Karpas-422 (cell line): ENCODE measurements around the gene RELT. TPM values are rescaled to one million over a fixed set of nuclear protein-coding genes. Genes with fewer than 3 reads are reported as not detected.

ENCODE experiments used
- DNase-seq: peaks from one replicate; pipeline ENCODE4 v3.0.0-alpha.2; 2015
- H2AFZ ChIP-seq: fragments of 200-600 bp; sonication (generic); 2 replicates; pipeline ENCODE4 v1.6.1; 2014; ENCODE audit warnings: antibody characterized with exemption, low read length, mixed read lengths
- H3K27ac ChIP-seq: fragments of 200-600 bp; sonication (generic); 2 replicates; pipeline ENCODE4 v1.5.1; 2014; ENCODE audit warnings: mild to moderate bottlenecking, low read length, moderate library complexity
- H3K27me3 ChIP-seq: fragments of 200-600 bp; sonication (generic); 2 replicates; pipeline ENCODE4 v1.6.1; 2014; ENCODE audit warnings: low read length, mixed read lengths
- H3K36me3 ChIP-seq: fragments of 200-600 bp; sonication (generic); 2 replicates; pipeline ENCODE4 v1.6.1; 2014; ENCODE audit warnings: low read length, mixed read lengths; ENCODE audit not compliant: insufficient read depth
- H3K4me1 ChIP-seq: fragments of 200-600 bp; sonication (generic); 2 replicates; pipeline ENCODE4 v1.6.1; 2014; ENCODE audit warnings: mild to moderate bottlenecking, low read length, mixed read lengths
- H3K4me2 ChIP-seq: fragments of 200-600 bp; sonication (generic); 2 replicates; pipeline ENCODE4 v1.6.1; 2014; ENCODE audit warnings: low read length, low read depth, mild to moderate bottlenecking; ENCODE audit not compliant: poor library complexity, severe bottlenecking
- H3K4me3 ChIP-seq: fragments of 200-600 bp; sonication (generic); 2 replicates; pipeline ENCODE4 v1.5.1; 2014; ENCODE audit warnings: mild to moderate bottlenecking, antibody characterized with exemption, low read length, mixed read lengths
- H3K79me2 ChIP-seq: fragments of 200-600 bp; sonication (generic); 2 replicates; pipeline ENCODE4 v1.6.1; 2014; ENCODE audit warnings: mild to moderate bottlenecking, low read length, mixed read lengths
- H3K9ac ChIP-seq: fragments of 200-600 bp; sonication (generic); 2 replicates; pipeline ENCODE4 v1.6.0; 2014; ENCODE audit warnings: low read length
- H3K9me2 ChIP-seq: fragments of 200-600 bp; sonication (generic), shearing (Covaris generic); replicated peaks from 2 replicates; pipeline ENCODE4 v1.6.0; 2014; ENCODE audit warnings: mild to moderate bottlenecking, low read length, moderate library complexity; ENCODE audit not compliant: insufficient read depth
- H3K9me3 ChIP-seq: fragments of 300-700, 200-600 bp; sonication (generic); 2 replicates; pipeline ENCODE4 v1.6.1; 2014; ENCODE audit warnings: low read length, mixed read lengths
- H4K20me1 ChIP-seq: fragments of 200-600 bp; sonication (generic); 2 replicates; pipeline ENCODE4 v1.6.1; 2014; ENCODE audit warnings: mild to moderate bottlenecking, antibody characterized with exemption, low read length, low read depth; ENCODE audit not compliant: insufficient read depth
- total RNA-seq: library from RNA; depleted of rRNA; stranded (reverse); fragments of >200 nt; shearing (Covaris generic); gene quantifications from 2 replicates; pipeline ENCODE4 v1.2.3, GENCODE V29; 2014; ENCODE audit warnings: low replicate concordance

Gene RELT
- total RNA-seq, 1 experiment from 2014 or later, result 21.7 TPM

DNA sequence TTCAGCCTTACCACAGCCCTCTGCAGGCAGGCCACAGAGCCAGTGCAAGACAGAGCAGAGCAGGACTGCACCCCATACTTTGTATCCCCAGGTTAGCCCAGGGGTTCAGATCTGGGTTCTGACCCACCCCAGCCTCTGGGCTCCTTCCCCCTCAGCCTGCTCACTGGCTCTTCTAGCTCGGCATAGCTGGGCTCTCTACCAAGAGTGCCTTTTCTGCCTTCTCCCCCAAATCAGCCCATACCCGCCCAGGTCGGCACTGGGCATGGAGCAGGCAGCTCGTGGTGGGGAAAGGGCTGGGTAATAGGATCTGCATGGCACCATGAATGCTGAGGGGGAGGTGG, 8.3 kb downstream of the RELT start:
- peak overlapping the region; percentile 97 for H3K4me3 ChIP-seq
- H3K79me2 ChIP-seq, result peaks cover 96% of the 10 kb centered on the region
- peak overlapping the region; percentile 72 for H3K4me2 ChIP-seq
- H3K27ac ChIP-seq, result peak overlapping the region; percentile 97
- H3K27me3 ChIP-seq, result no peaks in the 10 kb centered on the region
- H3K9me2 ChIP-seq, result no peaks in the 10 kb centered on the region
- no peaks in the 10 kb centered on the region for H3K9me3 ChIP-seq
- peak overlapping the region; percentile 98 for H3K9ac ChIP-seq
- H3K4me1 ChIP-seq, result peaks cover 100% of the 10 kb centered on the region
- no peaks in the 10 kb centered on the region for H3K36me3 ChIP-seq
- H2AFZ ChIP-seq, result no peak overlapping the region
- DNase-seq, result peak; percentile 66
- peaks cover 22% of the 10 kb centered on the region; the same call in 1 of the 2 replicates for H4K20me1 ChIP-seq

DNA sequence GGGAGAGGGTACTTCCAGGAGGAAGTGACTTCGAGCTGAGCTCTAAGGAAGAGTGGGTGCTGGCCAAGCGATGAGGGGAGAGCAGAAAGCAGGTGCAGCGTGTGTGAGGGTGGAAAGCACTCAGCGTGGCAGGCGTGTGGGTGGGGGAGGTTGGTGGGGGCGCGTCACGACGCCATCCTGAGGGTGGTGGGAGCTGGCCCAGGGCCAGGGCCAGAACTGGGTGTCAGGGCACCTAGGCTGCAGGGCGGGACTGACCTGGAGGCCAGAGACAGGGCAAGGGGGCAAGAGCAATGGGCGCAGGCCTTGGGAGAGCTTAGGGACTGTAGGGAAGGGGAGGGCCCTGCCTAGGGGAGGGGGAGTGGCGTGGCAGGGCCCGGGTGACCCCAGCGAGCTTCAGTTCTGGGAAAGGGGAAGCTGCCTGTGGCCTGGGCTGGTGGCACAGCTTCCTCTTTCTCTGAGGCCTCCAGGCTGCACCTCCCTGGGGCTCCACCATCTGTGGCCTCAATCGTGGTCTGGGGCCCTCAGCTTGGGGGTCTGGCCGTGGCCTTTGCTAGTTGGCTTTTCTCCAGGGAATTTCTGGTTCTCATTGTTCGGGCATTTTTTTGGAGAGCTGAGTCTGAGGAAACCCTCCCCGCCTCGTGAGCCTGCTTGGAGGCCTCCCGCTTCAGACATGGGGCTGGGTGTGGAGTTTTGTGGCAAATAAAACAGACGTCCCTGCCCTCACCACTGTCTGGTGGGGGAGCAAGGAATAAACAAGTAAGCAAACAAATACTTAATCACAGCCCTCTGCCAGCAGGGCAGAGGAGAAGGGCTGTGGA, 8.9 kb downstream of the RELT start:
- H3K36me3 ChIP-seq, result no peaks in the 10 kb centered on the region
- peak overlapping the region; percentile 98 for H3K9ac ChIP-seq
- peaks cover 96% of the 10 kb centered on the region for H3K79me2 ChIP-seq
- H3K27me3 ChIP-seq, result no peaks in the 10 kb centered on the region
- H3K9me3 ChIP-seq, result no peaks in the 10 kb centered on the region
- peak overlapping the region; percentile 72 for H3K4me2 ChIP-seq
- H3K4me3 ChIP-seq, result peak overlapping the region; percentile 97
- no peak overlapping the region for H2AFZ ChIP-seq
- peak overlapping the region; percentile 97 for H3K27ac ChIP-seq
- H4K20me1 ChIP-seq, result peaks cover 21% of the 10 kb centered on the region; the same call in 1 of the 2 replicates
- peak; percentile 95 for DNase-seq
- H3K9me2 ChIP-seq, result no peaks in the 10 kb centered on the region
- peaks cover 100% of the 10 kb centered on the region for H3K4me1 ChIP-seq

DNA sequence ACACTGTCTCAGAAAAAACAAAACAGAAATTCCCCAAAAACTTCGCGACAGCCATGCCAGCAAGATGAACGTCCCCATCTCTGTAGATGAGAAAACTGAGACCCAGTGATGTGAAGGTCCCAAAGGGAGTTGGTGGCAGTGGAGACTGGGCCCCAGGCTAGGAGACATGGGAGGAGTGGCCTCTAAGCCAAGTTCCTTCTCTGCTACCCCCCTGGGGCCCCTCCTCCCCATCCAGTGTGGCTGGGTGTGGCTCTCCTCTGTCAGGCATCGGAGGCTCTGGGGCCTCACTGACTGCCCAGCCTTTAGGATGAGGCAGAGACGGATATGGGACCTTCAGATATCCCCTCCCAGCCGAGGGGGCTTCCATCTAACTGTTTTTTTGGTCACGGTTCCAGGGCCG, 9.8 kb downstream of the RELT start:
- Histone ChIP-seq H3K4me3 (peak overlapping the region; percentile 97), H3K4me2 (peak overlapping the region; percentile 72), H3K9me3 (no peaks in the 10 kb centered on the region), H3K27ac (peak overlapping the region; percentile 97), H3K4me1 (peaks cover 100% of the 10 kb centered on the region), H3K9ac (peak overlapping the region; percentile 98), H3K79me2 (peaks cover 96% of the 10 kb centered on the region), H2AFZ (no peak overlapping the region), H3K36me3 (no peaks in the 10 kb centered on the region), H3K9me2 (no peaks in the 10 kb centered on the region), H3K27me3 (no peaks in the 10 kb centered on the region), H4K20me1 (peaks cover 19% of the 10 kb centered on the region; the same call in 1 of the 2 replicates)
- peak; percentile 93 for DNase-seq

GRCh38 chr11:73386546-73386945, 10.3 kb downstream of the RELT start:
- peaks cover 19% of the 10 kb centered on the region; the same call in 1 of the 2 replicates for H4K20me1 ChIP-seq
- H3K36me3 ChIP-seq, result no peaks in the 10 kb centered on the region
- peak overlapping the region; percentile 97 for H3K4me3 ChIP-seq
- peak overlapping the region; percentile 98 for H3K9ac ChIP-seq
- H3K9me3 ChIP-seq, result no peaks in the 10 kb centered on the region
- peak overlapping the region; percentile 72 for H3K4me2 ChIP-seq
- H3K4me1 ChIP-seq, result peaks cover 100% of the 10 kb centered on the region
- no peaks in the 10 kb centered on the region for H3K27me3 ChIP-seq
- H3K27ac ChIP-seq, result peak overlapping the region; percentile 97
- H3K9me2 ChIP-seq, result no peaks in the 10 kb centered on the region
- DNase-seq, result peak; percentile 63
- H2AFZ ChIP-seq, result no peak overlapping the region
- peaks cover 94% of the 10 kb centered on the region for H3K79me2 ChIP-seq

DNA sequence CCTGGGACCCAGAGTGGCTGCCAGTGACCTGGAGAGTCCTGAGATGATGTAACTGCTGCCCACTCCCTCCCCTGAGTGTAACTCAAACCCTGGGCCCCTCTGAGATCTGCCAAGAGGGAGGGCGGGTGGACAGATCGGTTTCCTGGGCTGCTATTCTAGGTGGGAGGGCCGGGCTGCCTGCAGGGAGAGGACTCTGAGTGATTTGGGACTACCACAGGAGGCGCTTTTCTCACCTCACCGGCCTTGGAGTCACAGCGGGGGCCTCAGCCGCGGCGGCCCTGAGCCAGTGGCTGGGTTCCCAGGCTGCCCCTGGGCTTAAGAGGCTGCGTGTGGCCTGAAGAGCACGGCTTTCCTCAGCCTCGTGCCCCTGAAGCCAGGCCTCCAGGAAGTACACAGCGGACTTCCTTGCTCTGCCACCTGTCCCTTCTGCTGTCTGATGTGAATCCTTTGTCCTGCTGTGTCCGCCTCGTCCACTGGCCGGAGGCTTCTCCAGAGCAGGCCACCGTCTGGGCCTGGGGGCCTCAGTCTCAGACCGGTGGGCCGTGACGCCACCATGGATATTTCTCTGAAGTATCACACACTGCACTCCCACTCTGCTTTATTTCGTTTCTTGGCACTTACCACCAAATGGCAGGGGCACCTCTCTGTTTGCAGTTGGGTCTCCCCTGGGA, 11.5 kb downstream of the RELT start:
- peak; percentile 44 for DNase-seq
- Histone ChIP-seq H3K4me3 (peak overlapping the region; percentile 97; the same call in 1 of the 2 replicates), H3K4me1 (peaks cover 97% of the 10 kb centered on the region)

DNA sequence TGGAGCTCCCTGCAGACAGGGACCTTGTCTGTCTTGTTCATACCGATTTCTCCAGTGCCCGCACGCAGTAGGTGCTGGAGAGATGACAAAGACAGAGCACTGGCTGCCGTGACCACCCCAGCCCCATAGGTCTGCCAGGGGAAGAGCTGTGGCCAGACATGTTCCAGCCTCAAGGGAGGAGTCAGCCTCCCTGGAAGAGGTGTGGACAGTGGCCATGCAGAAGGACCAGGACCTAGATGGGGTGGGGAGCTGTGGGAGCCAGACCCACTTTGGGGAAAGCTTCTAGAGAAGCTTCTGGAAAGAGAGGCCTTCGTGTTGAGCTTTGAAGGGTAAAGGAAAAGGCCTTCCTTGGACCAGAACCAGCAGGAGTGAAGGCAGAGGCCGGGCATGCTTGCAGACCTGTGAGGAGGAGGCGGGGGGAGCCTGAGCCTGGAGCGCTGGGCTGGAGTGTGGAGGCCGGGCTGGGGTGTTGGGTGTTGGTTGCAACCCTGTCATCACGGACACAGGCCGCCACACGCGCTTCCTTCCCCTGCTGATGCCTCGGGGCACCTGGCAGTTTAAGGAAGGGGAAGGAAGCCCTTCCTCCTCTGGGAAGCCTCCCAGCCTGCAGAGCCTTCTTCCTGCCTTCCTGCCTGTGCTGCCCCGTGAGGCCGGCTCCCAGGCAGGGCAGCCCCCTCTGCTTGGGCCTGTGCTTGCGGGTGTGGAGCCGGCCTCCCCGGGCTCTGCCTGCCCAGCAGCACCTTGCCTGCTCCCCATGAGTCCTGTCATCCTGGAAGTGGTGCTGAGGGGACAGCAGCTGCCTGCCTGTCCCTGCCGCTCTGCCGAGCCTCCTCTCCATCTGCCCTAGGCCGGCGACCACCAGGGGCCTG, 12.3 kb downstream of the RELT start:
- Histone ChIP-seq H3K9ac (peak overlapping the region; percentile 98), H4K20me1 (peaks cover 10% of the 10 kb centered on the region; the same call in 1 of the 2 replicates), H3K9me3 (no peaks in the 10 kb centered on the region), H3K27ac (peak overlapping the region; percentile 97), H3K4me3 (peak overlapping the region; percentile 22; the same call in 1 of the 2 replicates), H3K79me2 (peaks cover 74% of the 10 kb centered on the region), H2AFZ (no peak overlapping the region), H3K27me3 (no peaks in the 10 kb centered on the region), H3K36me3 (no peaks in the 10 kb centered on the region), H3K4me2 (peak overlapping the region; percentile 72), H3K4me1 (peaks cover 95% of the 10 kb centered on the region), H3K9me2 (no peaks in the 10 kb centered on the region)
- peak; percentile 42 for DNase-seq

More for the DNA sequence above, 11.5 kb downstream of the RELT start:
- Histone ChIP-seq H3K9ac (peak overlapping the region; percentile 98), H3K9me3 (no peaks in the 10 kb centered on the region), H3K79me2 (peaks cover 82% of the 10 kb centered on the region), H3K4me2 (peak overlapping the region; percentile 72), H3K27ac (peak overlapping the region; percentile 97), H3K27me3 (no peaks in the 10 kb centered on the region), H2AFZ (no peak overlapping the region), H3K36me3 (no peaks in the 10 kb centered on the region), H3K9me2 (no peaks in the 10 kb centered on the region), H4K20me1 (0 out of 2 replicates have a peak, but pooled peaks cover 10% of the 10 kb centered on the region)

DNA sequence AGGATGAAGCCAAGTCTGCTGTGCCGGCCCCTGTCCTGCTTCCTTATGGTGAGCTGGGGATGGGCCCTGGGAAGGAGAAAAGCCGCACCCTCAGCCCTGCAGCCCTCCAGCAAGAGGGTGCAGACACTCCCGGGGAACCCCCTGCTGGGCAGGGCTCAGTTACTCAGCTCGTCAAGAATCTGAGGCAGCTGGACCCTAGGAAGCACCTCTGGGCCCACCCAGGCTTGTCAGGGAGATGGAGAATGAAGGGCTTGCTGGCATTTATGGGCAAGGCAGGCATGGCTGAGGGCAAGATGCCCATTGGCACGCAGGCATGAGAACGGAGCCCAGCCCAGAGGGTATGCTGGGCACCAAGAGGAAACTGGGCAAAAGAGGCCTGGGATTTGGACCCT, 12.9 kb downstream of the RELT start:
- Histone ChIP-seq H3K79me2 (peaks cover 68% of the 10 kb centered on the region), H3K27me3 (no peaks in the 10 kb centered on the region), H3K36me3 (peaks cover 5% of the 10 kb centered on the region; the same call in 1 of the 2 replicates), H3K4me1 (peaks cover 89% of the 10 kb centered on the region), H4K20me1 (peaks cover 10% of the 10 kb centered on the region; the same call in 1 of the 2 replicates), H3K9ac (peak overlapping the region; percentile 15; the same call in 1 of the 2 replicates), H3K9me2 (no peaks in the 10 kb centered on the region), H3K9me3 (no peaks in the 10 kb centered on the region), H3K4me2 (peak overlapping the region; percentile 13), H3K27ac (peak overlapping the region; percentile 97; the same call in 1 of the 2 replicates), H3K4me3 (no peak overlapping the region), H2AFZ (no peak overlapping the region)
- no peak for DNase-seq
